Body of pancreas (tissue), 4 donors: ENCODE results near the gene WNK1.

Source experiments
- CTCF ChIP-seq, 7 experiments: fragments of 450-650 bp in 4 of 7; fragments of 200-600 bp in 3 of 7; sonication (generic) in 3 of 7; IDR thresholded peaks; one replicate each; pipeline ENCODE4 v1.5.1; 2016 to 2019; ENCODE audit warnings: antibody characterized with exemption in 7 of 7
- POLR2A ChIP-seq, 3 donors: fragments of 450-650 bp; IDR thresholded peaks; one replicate each; pipeline ENCODE4 v1.6.1; 2016; ENCODE audit warnings: antibody characterized with exemption in 3 of 3, mild to moderate bottlenecking in 2 of 3

- TF ChIP-seq CTCF (IDR thresholded peaks at IDR 0.05) (no peak), POLR2A (IDR thresholded peaks at IDR 0.05) (no peak)
These were observed 33.3 kb downstream of the WNK1 start for GRCh38 chr12:785706-786105.
